ENCODE measurements around the gene UNC45B. TPM values are rescaled to one million over a fixed set of nuclear protein-coding genes. Genes with fewer than 3 reads are reported as not detected.

Gene UNC45B
- total and polyA plus RNA-seq, 2 of the 8 experiments (the other 6 are each of a cell fraction or from before 2014, with no cell fraction given): 0.06 to 0.15 TPM

DNA sequence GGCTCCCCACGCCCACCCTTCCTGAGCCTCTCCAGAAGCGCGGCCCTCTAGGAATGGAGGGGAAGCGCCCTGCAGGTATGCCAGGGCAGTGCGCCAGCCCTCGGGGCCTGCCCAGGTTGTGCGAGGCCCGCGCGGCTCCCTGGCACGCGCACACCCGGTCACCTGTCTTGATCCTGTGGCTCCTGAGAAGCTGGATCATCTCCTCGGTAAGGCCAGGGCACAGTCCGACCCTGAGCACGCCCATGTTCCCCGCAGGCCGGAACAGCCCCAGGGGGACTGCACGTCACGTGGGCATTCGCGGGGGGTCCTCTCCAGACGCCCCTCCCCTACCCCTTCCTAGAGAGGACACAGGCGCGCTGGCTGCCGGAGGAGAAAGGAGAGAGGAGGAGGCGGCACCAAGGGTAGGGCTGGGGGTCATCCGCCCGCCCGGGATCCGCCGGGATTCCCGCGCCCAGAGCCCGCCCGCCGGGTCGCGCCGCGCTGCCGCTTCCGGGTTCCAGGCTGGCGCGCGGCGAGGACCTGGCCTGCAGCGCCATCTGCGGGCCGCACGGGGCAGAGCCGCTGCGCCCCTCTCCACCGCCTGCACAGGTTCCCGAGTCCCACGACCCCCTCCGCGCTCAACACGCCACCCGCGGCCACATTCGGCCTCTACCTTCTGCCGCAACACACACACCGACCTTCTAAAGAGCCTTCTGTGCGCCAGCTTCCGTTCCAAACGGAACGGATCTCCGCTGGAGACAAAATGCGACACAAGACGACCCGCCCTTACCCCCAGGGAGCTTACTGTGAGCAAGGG is 28.0 kb upstream of the UNC45B start, which contains the start of gene RAD51D (continued):
- TF ChIP-seq EP300 (IDR thresholded peaks at IDR 0.05; ENCODE audit: borderline replicate concordance in 1 of 2, low read depth in 2 of 2, low read length in 2 of 2): peak in 1 of 2 experiments; percentile 33; a peak in 1 of 3 replicates
- no peak for TF ChIP-seq CBX8 (IDR thresholded peaks at IDR 0.05; ENCODE audit: borderline replicate concordance, low read depth, low read length)
- TF ChIP-seq SP1 (IDR thresholded peaks at IDR 0.05; ENCODE audit: low read depth, low read length): no peak
- peak; percentile 48 for TF ChIP-seq TAF7 (optimal IDR thresholded peaks at IDR 0.05; ENCODE audit: borderline replicate concordance, low read depth, low read length)
- no peak for TF ChIP-seq YY1 (IDR thresholded peaks at IDR 0.05; ENCODE audit: low read depth, low read length)
- no peak for TF ChIP-seq GTF2F1 (IDR thresholded peaks at IDR 0.05; ENCODE audit: borderline replicate concordance, low read depth, low read length)
- TF ChIP-seq BCL11A (IDR thresholded peaks at IDR 0.05; ENCODE audit: low read depth in 2 of 2, low read length in 2 of 2): no peak
- no peak for TF ChIP-seq EGR1 (IDR thresholded peaks at IDR 0.05; ENCODE audit: borderline replicate concordance, low read depth, low read length)
- TF ChIP-seq CREB1 (IDR thresholded peaks at IDR 0.05): no peak; the same call in none of the 2 replicates
- TF ChIP-seq TAF1 (IDR thresholded peaks at IDR 0.05; ENCODE audit: low read depth, low read length): peak; percentile 65; the same call in 1 of the 2 replicates
- TF ChIP-seq SP2 (IDR thresholded peaks at IDR 0.05; ENCODE audit: low read length): no peak
- TF ChIP-seq ASH2L (IDR thresholded peaks at IDR 0.05; ENCODE audit: low read length): peak; percentile 78
- no peak for TF ChIP-seq CHD1 (IDR thresholded peaks at IDR 0.05; ENCODE audit: low read depth, low read length)
- TF ChIP-seq ZNF274 (IDR thresholded peaks at IDR 0.05; ENCODE audit: borderline replicate concordance, extremely low read depth, low read length): no peak
- 0 out of 3 replicates have a peak, but pooled peaks of 1 of the 2 experiments have one; percentile 53 for TF ChIP-seq POLR2A (IDR thresholded peaks at IDR 0.05; ENCODE audit: control extremely low read depth in 1 of 2, low read depth in 2 of 2, low read length in 2 of 2)
- TF ChIP-seq FOSL1 (IDR thresholded peaks at IDR 0.05; ENCODE audit: insufficient read depth, low read depth, low read length): no peak
- no peak for TF ChIP-seq NRF1 (IDR thresholded peaks at IDR 0.05; ENCODE audit: low read depth, low read length)
- TF ChIP-seq, protein P1, sequence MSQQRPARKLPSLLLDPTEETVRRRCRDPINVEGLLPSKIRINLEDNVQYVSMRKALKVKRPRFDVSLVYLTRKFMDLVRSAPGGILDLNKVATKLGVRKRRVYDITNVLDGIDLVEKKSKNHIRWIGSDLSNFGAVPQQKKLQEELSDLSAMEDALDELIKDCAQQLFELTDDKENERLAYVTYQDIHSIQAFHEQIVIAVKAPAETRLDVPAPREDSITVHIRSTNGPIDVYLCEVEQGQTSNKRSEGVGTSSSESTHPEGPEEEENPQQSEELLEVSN (IDR thresholded peaks at IDR 0.05): peak; percentile 21; the same call in 1 of the 2 replicates
- TF ChIP-seq CBX5 (IDR thresholded peaks at IDR 0.05; ENCODE audit: low read depth, low read length): no peak
- TF ChIP-seq RNF2 (IDR thresholded peaks at IDR 0.05; ENCODE audit: borderline replicate concordance, low read depth, low read length, missing control alignments, poor library complexity, severe bottlenecking): no peak
- no peak for TF ChIP-seq SP4 (IDR thresholded peaks at IDR 0.05; ENCODE audit: low read length)
- 0 out of 4 replicates have a peak, but pooled peaks of 1 of the 2 experiments have one; percentile 65 for TF ChIP-seq HDAC2 (IDR thresholded peaks at IDR 0.05; ENCODE audit: borderline replicate concordance in 1 of 2, low read depth in 2 of 2, low read length in 2 of 2)
- no peak for TF ChIP-seq SIRT6 (IDR thresholded peaks at IDR 0.05; ENCODE audit: low read length)
- peak; percentile 49; the same call in 1 of the 2 replicates for TF ChIP-seq JUND (IDR thresholded peaks at IDR 0.05; ENCODE audit: low read length)
